K562 (cell line): Measurements from ENCODE around the gene OR1I1. TPM values are rescaled to one million over a fixed set of nuclear protein-coding genes. Genes with fewer than 3 reads are reported as not detected.

ENCODE experiments used
- ATAC-seq: fragments of 200-7000 bp; cut with Tn5 transposase; 3 replicates; pipeline ENCODE4 v1.9.1; 2020; ENCODE audit warnings: moderate library complexity
- BruUV-seq: library from RNA; stranded (reverse); fragments of 400-500 nt; replicated peaks from 2 replicates; lab custom pipeline; 2021; lab: Mats Ljungman, UMichigan
- CTCF ChIA-PET: fragments of 300-600 bp; formaldehyde crosslinking; extraction: SDS; loops from one replicate; lab custom pipeline; 2021; ENCODE audit warnings: low intra/inter-chr PET ratio; lab: Yijun Ruan, JAX
- POLR2A ChIA-PET: fragments of 300-600, 350-650 bp; sonication (Branson Sonifier 250); formaldehyde crosslinking; extraction: SDS; loops from one replicate; lab custom pipeline; 2021; ENCODE audit warnings: antibody characterized with exemption, inconsistent platforms; lab: Yijun Ruan, JAX
- DNase-seq, 4 experiments: peaks; one replicate each; pipeline versions ENCODE4 v3.0.0 to v3.0.0-alpha.2; 2011 to 2018; ENCODE audit warnings: low spot score in 3 of 4, mixed read lengths in 3 of 4; ENCODE audit errors: extremely low read depth in 1 of 4
- FAIRE-seq: peaks from 2 replicates; lab custom pipeline; 2011; peaks lifted over from hg19 to GRCh38; lab: Jason Lieb, UNC
- H2AFZ ChIP-seq: 2 replicates; pipeline ENCODE4 v1.6.0; 2011; ENCODE audit warnings: low read depth, low read length, control low read depth, inconsistent platforms
- H3K27ac ChIP-seq: fragments of 200-600 bp; 3 replicates; pipeline ENCODE4 v1.8.0; 2011; ENCODE audit warnings: low read depth, mild to moderate bottlenecking, control low read depth, inconsistent platforms, low read length, moderate library complexity, mixed read lengths; ENCODE audit errors: extremely low read depth
- H3K27me3 ChIP-seq, 2 experiments: fragments of 300-600 bp in 1 of 2; 2 replicates in 1 of 2; 3 replicates in 1 of 2; pipeline versions ENCODE4 v1.6.0 to v1.8.0; 2011; ENCODE audit warnings: inconsistent platforms in 2 of 2, low read length in 2 of 2, mild to moderate bottlenecking in 1 of 2, mixed read lengths in 1 of 2, moderate library complexity in 1 of 2; ENCODE audit not compliant: control insufficient read depth in 2 of 2, insufficient read depth in 2 of 2
- H3K36me3 ChIP-seq: fragments of 300-600 bp; 3 replicates; pipeline ENCODE4 v1.8.0; 2011; ENCODE audit warnings: mild to moderate bottlenecking, low read length, inconsistent platforms; ENCODE audit not compliant: control insufficient read depth, insufficient read depth
- H3K4me1 ChIP-seq, 2 experiments: fragments of 200-600 bp in 1 of 2; replicated peaks in 1 of 2; 2 replicates in 1 of 2; 3 replicates in 1 of 2; pipeline versions ENCODE4 v1.5.1 to v1.8.0; 2011; ENCODE audit warnings: inconsistent platforms in 2 of 2, low read length in 2 of 2, mild to moderate bottlenecking in 1 of 2, mixed read lengths in 1 of 2, moderate library complexity in 1 of 2; ENCODE audit not compliant: control insufficient read depth in 2 of 2, insufficient read depth in 2 of 2
- H3K4me2 ChIP-seq: 2 replicates; pipeline ENCODE4 v1.6.1; 2011; ENCODE audit warnings: low read length, control low read depth, inconsistent platforms, mixed read lengths; ENCODE audit not compliant: insufficient read depth
- H3K4me3 ChIP-seq: fragments of 200-600 bp; sonication (generic), shearing (Covaris generic); 2 replicates; pipeline ENCODE4 v1.5.1; 2016; ENCODE audit warnings: control low read depth, inconsistent platforms
- H3K79me2 ChIP-seq: fragments of 200-600 bp; 3 replicates; pipeline ENCODE4 v1.8.0; 2011; ENCODE audit warnings: low read length, inconsistent platforms; ENCODE audit not compliant: control insufficient read depth, insufficient read depth
- H3K9ac ChIP-seq, 2 experiments: 2 replicates each; pipeline versions ENCODE4 v1.6.0 to v1.6.1; 2011; ENCODE audit warnings: low read depth in 2 of 2, low read length in 2 of 2, control low read depth in 1 of 2, inconsistent platforms in 1 of 2, mild to moderate bottlenecking in 1 of 2, mixed read lengths in 1 of 2; ENCODE audit not compliant: insufficient read depth in 1 of 2
- H3K9me1 ChIP-seq: one replicate; pipeline ENCODE4 v1.6.0; 2011; ENCODE audit warnings: inconsistent platforms, mild to moderate bottlenecking, low read length, moderate library complexity; ENCODE audit not compliant: control insufficient read depth, insufficient read depth
- H3K9me3 ChIP-seq: replicated peaks from 2 replicates; pipeline ENCODE4 v1.5.1; 2011; ENCODE audit warnings: low read depth, low read length, inconsistent platforms; ENCODE audit not compliant: control insufficient read depth, insufficient read depth
- H4K20me1 ChIP-seq: replicated peaks from 2 replicates; pipeline ENCODE4 v1.6.1; 2011; ENCODE audit warnings: low read length, inconsistent platforms, mixed read lengths; ENCODE audit not compliant: control insufficient read depth, insufficient read depth
- ARID1B ChIP-seq: fragments of 450-650 bp; IDR thresholded peaks from 2 replicates; pipeline ENCODE4 v1.6.1; 2016; ENCODE audit warnings: antibody characterized with exemption, mild to moderate bottlenecking, inconsistent platforms
- EGR1 ChIP-seq: fragments of 450-650 bp; conservative IDR thresholded peaks from 2 replicates; pipeline ENCODE4 v1.6.1; 2017; ENCODE audit warnings: mild to moderate bottlenecking
- FOXJ3 ChIP-seq: sonication (generic); formaldehyde crosslinking; IDR thresholded peaks from 2 replicates; pipeline ENCODE4 v1.4.0; 2020; ENCODE audit warnings: mild to moderate bottlenecking, missing genetic modification reagents
- HMGN3 ChIP-seq: IDR thresholded peaks from 2 replicates; pipeline ENCODE4 v1.6.1; 2011; ENCODE audit warnings: borderline replicate concordance, low read depth, mild to moderate bottlenecking, mixed read lengths, low read length; ENCODE audit not compliant: insufficient read length; ENCODE audit errors: extremely low read depth
- POLR2G ChIP-seq: fragments of 200-400 bp; formaldehyde crosslinking; IDR thresholded peaks from 2 replicates; pipeline ENCODE4 v1.6.1; 2017; ENCODE audit warnings: low read depth, mild to moderate bottlenecking, antibody characterized with exemption, low read length, moderate library complexity
- PYGO2 ChIP-seq: fragments of 450-650 bp; IDR thresholded peaks from 2 replicates; pipeline ENCODE4 v1.6.1; 2016; ENCODE audit warnings: mild to moderate bottlenecking, missing genetic modification characterization, moderate library complexity, missing compliant biosample characterization
- RBBP5 ChIP-seq: fragments of 200-600 bp; sonication (generic); IDR thresholded peaks from 2 replicates; pipeline ENCODE4 v1.6.1; 2012; ENCODE audit warnings: borderline replicate concordance, mild to moderate bottlenecking, low read length, control low read depth, inconsistent platforms; ENCODE audit not compliant: insufficient read depth, poor library complexity, severe bottlenecking
- SAFB ChIP-seq: fragments of 200-400 bp; formaldehyde crosslinking; IDR thresholded peaks from 2 replicates; pipeline ENCODE4 v1.6.1; 2017; ENCODE audit warnings: low read depth, low read length, borderline replicate concordance
- SIN3A ChIP-seq, 2 experiments: fragments of 150-350 bp in 1 of 2; IDR thresholded peaks; 2 replicates each; pipeline ENCODE4 v1.6.1; 2011 to 2016; ENCODE audit warnings: borderline replicate concordance in 2 of 2, low read depth in 2 of 2, low read length in 2 of 2, mild to moderate bottlenecking in 2 of 2, moderate library complexity in 2 of 2; ENCODE audit not compliant: control insufficient read depth in 1 of 2
- THRA ChIP-seq: fragments of 450-650 bp; IDR thresholded peaks from 2 replicates; pipeline ENCODE4 v1.6.1; 2017; ENCODE audit warnings: mild to moderate bottlenecking, moderate library complexity
- ZBTB7A ChIP-seq: IDR thresholded peaks from 2 replicates; pipeline ENCODE4 v1.6.1; 2011; ENCODE audit warnings: low read depth, mild to moderate bottlenecking, low read length, moderate library complexity, borderline replicate concordance; ENCODE audit not compliant: control insufficient read depth
- ZFX ChIP-seq: sonication (generic); formaldehyde crosslinking; IDR thresholded peaks from 2 replicates; pipeline ENCODE4 v1.8.0; 2022; ENCODE audit warnings: mild to moderate bottlenecking, missing genetic modification reagents, moderate library complexity
- ZKSCAN3 ChIP-seq: fragments of 250-450 bp; sonication (Bioruptor Pico); IDR thresholded peaks from 2 replicates; pipeline ENCODE4 v1.4.0; 2020
- ZNF41 ChIP-seq: fragments of 250-450 bp; sonication (Bioruptor Pico); conservative IDR thresholded peaks from 2 replicates; pipeline ENCODE4 v1.4.0; 2020; ENCODE audit warnings: mild to moderate bottlenecking
- ZNF695 ChIP-seq: fragments of 450-650 bp; formaldehyde crosslinking; IDR thresholded peaks from 2 replicates; pipeline ENCODE4 v1.4.0; 2020; ENCODE audit warnings: mild to moderate bottlenecking, moderate library complexity
- ZNF699 ChIP-seq: fragments of 250-450 bp; sonication (Bioruptor Pico); IDR thresholded peaks from 2 replicates; pipeline ENCODE4 v1.8.0; 2021; ENCODE audit warnings: mild to moderate bottlenecking, moderate library complexity; ENCODE audit not compliant: insufficient replicate concordance
- WGBS: fragments of 100-300 bp; shearing (Covaris generic); methylation state at CpG from one replicate; pipeline ENCODE4 v1.1.6; 2016; ENCODE audit warnings: low coverage, mixed read lengths; ENCODE audit not compliant: insufficient coverage; ENCODE audit errors: missing lambda C conversion rate; 5-methylcytosine and 5-hydroxymethylcytosine counted together
- in situ Hi-C: fragments of 300-500 bp; cut with MboI; formaldehyde crosslinking; loops from 4 replicates; pipeline ENCODE4 v1.15.0; 2018; ENCODE audit warnings: inconsistent platforms, mixed read lengths
- intact Hi-C: fragments of 100-400 bp; cut with micrococcal nuclease; formaldehyde crosslinking; loops from 2 replicates; pipeline ENCODE4 v1.14.2; 2022
- polyA plus RNA-seq, 8 experiments: library from polyadenylated mRNA; depleted of rRNA in 4 of 8; stranded (reverse) in 5 of 8; unstranded in 3 of 8; fragments of >200 nt; fragmentation: Nextera tagmentation in 2 of 8; fragmentation: Illumina TruSeq in 1 of 8; extraction: Ambion mirVana in 2 of 8; extraction: Trizol in 1 of 8; gene quantifications; 2 replicates each; pipeline versions ENCODE4 v1.2.1 to v1.2.3, GENCODE V29; 2011 to 2014; ENCODE audit warnings: inconsistent platforms in 1 of 8, missing spikeins in 1 of 8
- total RNA-seq, 7 experiments: library from RNA; depleted of rRNA in 6 of 7; stranded (reverse); fragments of >200 nt in 6 of 7; fragmentation: Illumina TruSeq in 2 of 7; extraction: Trizol in 2 of 7; gene quantifications; 2 replicates each; pipeline versions ENCODE4 v1.2.1 to v1.2.3, GENCODE V29; 2011 to 2021; ENCODE audit warnings: low replicate concordance in 1 of 7
- TF ChIP-seq, protein P1 (sequence below): fragments of 250-450 bp; sonication (Bioruptor Pico); IDR thresholded peaks from 2 replicates; pipeline ENCODE4 v1.5.0; 2020; ENCODE audit warnings: mild to moderate bottlenecking, borderline replicate concordance
- TF ChIP-seq, protein P2 (sequence below): fragments of 250-450 bp; sonication (Bioruptor Pico); IDR thresholded peaks from 2 replicates; pipeline ENCODE4 v1.6.1; 2021; ENCODE audit warnings: mild to moderate bottlenecking

OR1I1 gene
- total and polyA plus RNA-seq, 9 of the 15 experiments (the other 6 are each of a cell fraction or from before 2014, with no cell fraction given) = not detected

DNA sequence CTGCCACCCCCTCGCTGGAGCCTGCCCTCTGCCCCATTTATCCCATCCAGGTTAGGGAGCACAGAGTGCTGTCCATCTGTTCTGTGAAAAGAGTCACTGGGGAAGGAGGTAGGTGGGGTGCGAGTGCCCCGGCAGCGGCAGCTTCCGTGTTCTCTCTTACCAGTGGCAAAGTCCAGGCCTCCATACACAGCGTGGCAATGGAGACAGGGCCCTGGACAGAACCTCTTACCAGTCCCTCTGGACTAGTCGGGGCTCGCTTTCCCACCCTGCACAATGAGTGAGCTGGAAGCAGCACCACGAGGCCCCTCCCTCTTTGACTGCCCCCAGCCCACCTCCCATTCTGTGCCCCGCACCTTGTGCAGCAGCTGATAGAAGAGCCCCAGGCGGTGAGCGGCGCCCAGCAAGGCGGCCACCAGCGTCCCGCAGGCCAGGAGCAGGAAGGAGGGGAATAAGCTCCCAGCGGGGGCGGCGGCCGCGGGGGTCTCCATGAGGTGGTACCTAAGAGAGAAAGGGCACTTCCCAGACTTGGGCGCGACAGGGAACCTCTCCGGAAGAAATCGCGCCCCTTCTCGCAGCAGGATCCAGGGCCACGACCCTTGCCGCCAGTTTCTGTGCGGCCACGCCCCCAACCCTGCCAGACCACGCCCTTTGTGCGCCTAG is 42.7 kb downstream of the OR1I1 start:
- Histone ChIP-seq H4K20me1 (no peaks in the 10 kb centered on the region), H3K9ac (peak overlapping the region; percentile 70 to 93), H3K27me3 (no peaks in the 10 kb centered on the region), H3K4me2 (peak overlapping the region; percentile 92), H3K4me1 (peaks cover 5 to 28% of the 10 kb centered on the region in 2 experiments; a peak in 4 of 5 replicates), H3K9me3 (no peaks in the 10 kb centered on the region), H3K27ac (peak overlapping the region; percentile 75), H3K36me3 (peaks cover 17% of the 10 kb centered on the region; the same call in 1 of the 3 replicates), H3K79me2 (peaks cover 11% of the 10 kb centered on the region), H3K9me1 (peaks cover 6% of the 10 kb centered on the region), H2AFZ (peak overlapping the region; percentile 90), H3K4me3 (peak overlapping the region; percentile 52)
- in situ Hi-C loops (no loop called here), intact Hi-C loops (no loop called here)
- 9% methylated on average over 32 of the region's 33 CpGs for WGBS
- DNase-seq = peak in 1 of 4 experiments; percentile 34
- BruUV-seq = no TSS peak
- FAIRE-seq = no peak
- ATAC-seq = peak; percentile 22
- CTCF ChIA-PET = no interaction called here
- POLR2A ChIA-PET = interaction anchor here (0.6 to 1.3 kb wide), 3 partner anchors 9 to 84 kb away, joined by 3 to 4 read pairs (median 3); no protein-coding TSS in a partner anchor
- no peak for TF ChIP-seq PYGO2 (tag)
- no peak for TF ChIP-seq ZNF41 (CRISPR knock-in tag)
- no peak for TF ChIP-seq ZNF695 (CRISPR knock-in tag)
- peak; percentile 15; the same call in 1 of the 2 replicates for TF ChIP-seq EGR1
- TF ChIP-seq ZNF699 (CRISPR knock-in tag) = no peak
- no peak for TF ChIP-seq FOXJ3 (CRISPR knock-in tag)
- TF ChIP-seq, protein P1, sequence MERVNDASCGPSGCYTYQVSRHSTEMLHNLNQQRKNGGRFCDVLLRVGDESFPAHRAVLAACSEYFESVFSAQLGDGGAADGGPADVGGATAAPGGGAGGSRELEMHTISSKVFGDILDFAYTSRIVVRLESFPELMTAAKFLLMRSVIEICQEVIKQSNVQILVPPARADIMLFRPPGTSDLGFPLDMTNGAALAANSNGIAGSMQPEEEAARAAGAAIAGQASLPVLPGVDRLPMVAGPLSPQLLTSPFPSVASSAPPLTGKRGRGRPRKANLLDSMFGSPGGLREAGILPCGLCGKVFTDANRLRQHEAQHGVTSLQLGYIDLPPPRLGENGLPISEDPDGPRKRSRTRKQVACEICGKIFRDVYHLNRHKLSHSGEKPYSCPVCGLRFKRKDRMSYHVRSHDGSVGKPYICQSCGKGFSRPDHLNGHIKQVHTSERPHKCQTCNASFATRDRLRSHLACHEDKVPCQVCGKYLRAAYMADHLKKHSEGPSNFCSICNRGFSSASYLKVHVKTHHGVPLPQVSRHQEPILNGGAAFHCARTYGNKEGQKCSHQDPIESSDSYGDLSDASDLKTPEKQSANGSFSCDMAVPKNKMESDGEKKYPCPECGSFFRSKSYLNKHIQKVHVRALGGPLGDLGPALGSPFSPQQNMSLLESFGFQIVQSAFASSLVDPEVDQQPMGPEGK (CRISPR knock-in tag) = no peak
- no peak for TF ChIP-seq SAFB
- TF ChIP-seq ZFX = peak; percentile 11; the same call in 1 of the 2 replicates
- TF ChIP-seq POLR2G = peak; percentile 68; the same call in 1 of the 2 replicates
- TF ChIP-seq ZBTB7A = 0 out of 2 replicates have a peak, but pooled peaks have one; percentile 23
- TF ChIP-seq, protein P2, sequence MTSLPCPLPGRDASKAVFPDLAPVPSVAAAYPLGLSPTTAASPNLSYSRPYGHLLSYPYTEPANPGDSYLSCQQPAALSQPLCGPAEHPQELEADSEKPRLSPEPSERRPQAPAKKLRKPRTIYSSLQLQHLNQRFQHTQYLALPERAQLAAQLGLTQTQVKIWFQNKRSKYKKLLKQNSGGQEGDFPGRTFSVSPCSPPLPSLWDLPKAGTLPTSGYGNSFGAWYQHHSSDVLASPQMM (CRISPR knock-in tag) = no peak
- no peak for TF ChIP-seq ARID1B
- peak; percentile 12 for TF ChIP-seq HMGN3
- peak in 1 of 2 experiments; percentile 43; a peak in 1 of 4 replicates for TF ChIP-seq SIN3A (IDR thresholded peaks at IDR 0.05; ENCODE audit: borderline replicate concordance in 2 of 2, control insufficient read depth in 1 of 2, low read depth in 2 of 2, low read length in 2 of 2)
- TF ChIP-seq RBBP5 = peak; percentile 42
- no peak for TF ChIP-seq ZKSCAN3 (CRISPR knock-in tag)
- TF ChIP-seq THRA = no peak
